ENCODE data around the gene GPBP1.
"Not testable (repeated sequence)": the region's sequence is repeated elsewhere in the genome, so short reads cannot be mapped to it uniquely, and the experiment has no call there.

Gene GPBP1

GRCh38 chr5:57175551-57176309 is 1.9 kb downstream of the GPBP1 start:
- peak; percentile 40 for DNase-seq

- peak; percentile 14 for DNase-seq
These were observed 2.5 kb downstream of the GPBP1 start for GRCh38 chr5:57176350-57176857.

- no peak for DNase-seq
These were observed 3.8 kb downstream of the GPBP1 start for GRCh38 chr5:57177479-57178156.

DNA sequence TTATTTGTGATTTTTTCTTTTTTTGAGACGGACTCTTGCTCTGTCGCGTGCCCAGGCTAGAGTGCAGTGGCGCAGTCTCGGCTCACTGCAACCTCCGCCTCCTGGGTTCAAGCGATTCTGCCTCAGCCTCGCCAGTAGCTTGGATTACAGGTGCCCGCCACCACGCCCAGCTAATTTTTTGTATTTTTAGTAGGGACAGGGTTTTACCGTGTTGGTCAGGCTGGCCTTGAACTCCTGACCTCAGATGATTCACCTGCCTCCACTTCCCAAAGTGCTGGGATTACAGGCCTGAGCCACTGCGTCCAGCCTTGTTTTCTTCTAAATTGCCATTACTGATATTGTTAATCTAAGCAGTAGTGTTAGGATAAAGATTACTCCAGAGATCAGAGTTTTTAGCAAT is 4.4 kb downstream of the GPBP1 start:
- DNase-seq, result not testable (repeated sequence)

GRCh38 chr5:57179262-57180200 is 5.7 kb downstream of the GPBP1 start:
- DNase-seq, result no peak

DNA sequence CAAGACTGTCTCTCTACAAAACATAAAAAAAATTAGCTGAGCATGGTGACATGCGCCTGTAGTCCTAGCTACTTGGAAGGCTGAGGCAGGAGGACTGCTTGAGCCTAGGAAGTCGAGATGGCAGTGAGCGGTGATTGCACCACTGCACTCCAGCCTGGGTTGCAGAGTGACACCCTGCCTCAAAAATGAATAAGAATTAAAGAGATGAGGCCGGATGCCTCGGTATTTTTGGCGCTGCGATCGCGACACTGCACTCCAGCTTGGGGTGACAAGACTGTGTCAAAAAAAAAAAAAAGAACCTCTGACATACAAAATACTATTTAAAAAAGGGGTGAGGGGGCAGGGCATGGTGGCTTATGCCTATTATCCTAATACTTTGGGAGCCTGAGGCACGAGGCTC is 7.3 kb downstream of the GPBP1 start:
- no peak for DNase-seq

DNA sequence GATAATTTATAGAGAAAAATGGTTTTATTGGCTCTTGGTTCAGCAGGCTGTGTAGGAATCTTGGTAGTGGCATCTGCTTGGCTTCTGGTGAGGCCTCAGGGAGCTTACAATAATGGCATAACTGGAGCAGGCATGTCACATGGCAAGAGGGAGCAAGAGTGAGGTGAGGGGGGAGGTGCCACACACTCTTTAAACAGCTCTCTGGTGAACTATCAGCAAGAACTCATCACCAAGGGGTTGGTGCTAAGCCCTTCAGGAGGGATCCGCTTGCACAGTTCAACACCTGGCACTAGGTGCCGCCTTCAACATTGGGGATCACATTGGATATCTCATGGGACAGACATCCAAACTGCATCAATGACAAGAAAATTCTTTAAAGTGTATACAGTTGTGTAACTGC is 10.5 kb downstream of the GPBP1 start:
- no peak for DNase-seq

- DNase-seq, result no peak
These were observed 11.5 kb downstream of the GPBP1 start for GRCh38 chr5:57185313-57185712.

GRCh38 chr5:57186194-57186593 is 12.3 kb downstream of the GPBP1 start:
- no peak for DNase-seq

GRCh38 chr5:57187977-57188376 is 14.1 kb downstream of the GPBP1 start:
- not testable (repeated sequence) for DNase-seq

DNA sequence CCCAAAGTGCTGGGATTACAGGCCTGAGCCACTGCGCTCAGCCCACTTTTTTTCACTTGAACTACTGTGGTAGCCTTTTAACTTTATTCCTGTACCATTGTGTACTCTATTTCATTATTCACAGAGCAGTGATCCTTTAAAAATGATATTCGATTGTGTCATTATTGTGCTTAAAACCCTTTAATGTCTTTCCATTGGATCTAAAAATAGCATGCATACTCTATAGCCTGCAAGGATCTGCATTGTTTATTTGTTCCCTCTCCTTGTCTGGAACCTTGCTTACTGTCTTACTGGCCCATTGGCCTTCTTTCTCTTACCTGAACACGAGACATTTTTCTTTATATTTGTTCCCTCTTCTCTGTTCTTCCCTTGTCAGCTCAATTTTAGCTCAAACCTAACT is 15.7 kb downstream of the GPBP1 start:
- DNase-seq, result no peak

GRCh38 chr5:57190593-57190992 is 16.7 kb downstream of the GPBP1 start:
- DNase-seq, result no peak

DNA sequence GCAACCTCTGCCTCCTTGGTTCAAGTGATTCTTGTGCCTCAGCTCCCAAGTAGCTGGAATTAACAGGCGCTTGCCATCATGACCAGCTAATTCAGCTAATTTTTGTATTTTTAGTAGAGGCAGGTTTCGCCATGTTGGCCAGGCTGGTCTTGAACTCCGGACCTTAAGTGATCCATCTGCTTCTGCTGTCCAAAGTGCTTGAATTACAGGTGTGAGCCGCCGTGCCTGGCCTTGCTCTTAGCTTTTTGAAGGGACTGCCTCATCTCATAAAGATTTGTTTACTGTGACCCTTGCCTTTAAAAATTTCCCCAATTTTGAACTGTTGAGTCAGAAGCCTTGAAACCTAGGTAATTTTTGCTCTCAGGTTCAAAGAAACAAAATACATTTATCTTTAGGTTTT is 17.3 kb downstream of the GPBP1 start:
- DNase-seq, result no peak

DNA sequence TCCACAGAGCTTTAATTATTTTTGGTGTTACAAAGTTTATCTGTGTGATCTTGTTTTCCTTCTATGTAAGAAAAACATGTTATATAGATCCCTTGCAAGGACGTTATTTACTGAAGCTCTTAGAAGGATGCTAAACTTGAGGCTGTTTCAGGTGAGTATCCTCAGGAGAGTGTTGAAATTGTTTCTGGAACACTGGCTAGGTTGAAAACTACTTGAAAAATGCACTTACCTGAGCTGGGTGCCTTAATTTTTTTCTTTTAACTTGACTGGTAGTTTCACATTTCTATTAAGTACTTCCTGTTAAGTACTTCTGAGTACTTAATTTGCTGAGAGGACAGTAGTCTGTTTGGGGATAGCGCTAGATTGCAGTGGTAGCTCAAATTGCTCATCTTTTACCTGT is 18.1 kb downstream of the GPBP1 start:
- no peak for DNase-seq

GRCh38 chr5:57192832-57193231 is 19.0 kb downstream of the GPBP1 start:
- DNase-seq, result not testable (repeated sequence)

- no peak for DNase-seq
These were observed 20.0 kb downstream of the GPBP1 start for GRCh38 chr5:57193757-57194413.

DNA sequence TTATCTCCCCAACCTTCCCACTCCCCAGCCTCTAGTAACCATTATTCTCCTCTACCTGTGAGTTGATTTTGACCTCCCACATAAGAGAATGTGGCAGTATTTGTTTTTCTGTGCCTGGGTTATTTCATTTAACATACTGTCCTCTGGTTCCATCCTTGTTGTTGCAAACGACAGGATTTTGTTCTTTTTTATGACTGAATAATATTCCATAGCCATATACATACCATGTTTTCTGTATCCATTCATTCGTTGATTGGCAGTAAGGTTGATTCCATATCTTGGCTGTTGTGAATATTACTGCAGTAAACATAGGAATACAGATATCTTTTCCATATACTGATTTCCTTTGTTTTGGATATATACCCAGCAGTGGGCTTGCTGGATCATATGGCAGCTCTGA is 20.8 kb downstream of the GPBP1 start:
- no peak for DNase-seq

- no peak for DNase-seq
These were observed 21.2 kb downstream of the GPBP1 start for GRCh38 chr5:57195060-57195459.

GRCh38 chr5:57199866-57200265 is 26.0 kb downstream of the GPBP1 start:
- no peak for DNase-seq

GRCh38 chr5:57202811-57203210 is 29.0 kb downstream of the GPBP1 start:
- no peak for DNase-seq

DNA sequence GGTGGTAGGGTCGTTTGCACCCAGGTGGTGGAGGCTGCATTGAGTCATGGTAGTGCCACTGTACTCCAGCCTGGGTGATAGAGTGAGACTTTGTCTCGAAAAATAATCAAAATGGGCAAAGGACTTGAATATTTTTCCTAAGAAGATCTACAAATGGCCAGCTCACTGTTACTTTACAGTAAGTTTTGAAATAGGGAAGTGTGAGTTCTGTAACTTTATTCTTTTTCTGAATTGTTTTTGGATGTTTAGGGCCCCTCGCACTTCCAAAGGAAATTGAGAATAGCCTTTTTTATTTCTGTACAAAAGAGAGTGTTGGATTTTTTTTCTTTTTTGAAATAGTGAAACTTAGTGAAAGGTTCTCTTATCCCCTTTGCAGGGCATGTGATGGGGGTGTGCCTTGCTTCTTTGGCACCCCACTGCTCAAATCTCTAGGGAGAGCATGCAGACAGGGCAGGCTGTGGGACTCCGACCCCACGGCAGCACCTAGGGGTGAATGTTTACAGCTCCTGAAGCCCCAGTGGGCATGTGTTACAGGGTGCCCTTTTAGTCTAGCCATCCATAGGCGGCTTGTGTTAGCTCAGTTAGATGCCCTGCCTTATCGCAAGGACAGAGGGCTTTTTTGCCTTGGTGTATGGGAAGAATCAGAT is 33.3 kb downstream of the GPBP1 start:
- no peak for DNase-seq

DNA sequence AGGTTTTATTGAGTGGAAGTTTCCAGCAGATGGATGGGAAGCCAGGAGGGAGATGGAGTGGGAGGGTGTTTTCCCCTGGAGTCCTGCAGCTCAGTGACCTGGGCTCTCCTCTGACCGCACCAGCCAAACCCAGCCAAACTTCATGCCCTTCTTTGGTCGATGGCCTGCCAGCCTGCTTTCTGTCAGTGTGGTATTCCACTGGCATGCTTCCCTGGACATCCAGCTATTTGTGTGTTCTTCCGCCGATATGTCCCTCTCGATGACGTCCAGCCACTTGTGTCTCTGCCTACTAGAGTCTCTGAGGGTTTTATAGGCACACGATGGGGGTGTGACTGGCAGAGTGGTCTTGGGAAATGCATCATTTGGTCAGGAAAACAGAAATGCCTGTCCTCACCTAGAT is 33.8 kb downstream of the GPBP1 start:
- DNase-seq, result no peak

All from right kidney (tissue), 1 donor.